CD4-positive, alpha-beta T cell treated with Interleukin-15 for 4 hours (primary cell): ENCODE measurements around the gene ALK.

Source experiments
- DNase-seq: peaks from one replicate; pipeline ENCODE4 v3.0.0-alpha.2; 2020; ENCODE audit warnings: low spot score

The ALK gene

DNA sequence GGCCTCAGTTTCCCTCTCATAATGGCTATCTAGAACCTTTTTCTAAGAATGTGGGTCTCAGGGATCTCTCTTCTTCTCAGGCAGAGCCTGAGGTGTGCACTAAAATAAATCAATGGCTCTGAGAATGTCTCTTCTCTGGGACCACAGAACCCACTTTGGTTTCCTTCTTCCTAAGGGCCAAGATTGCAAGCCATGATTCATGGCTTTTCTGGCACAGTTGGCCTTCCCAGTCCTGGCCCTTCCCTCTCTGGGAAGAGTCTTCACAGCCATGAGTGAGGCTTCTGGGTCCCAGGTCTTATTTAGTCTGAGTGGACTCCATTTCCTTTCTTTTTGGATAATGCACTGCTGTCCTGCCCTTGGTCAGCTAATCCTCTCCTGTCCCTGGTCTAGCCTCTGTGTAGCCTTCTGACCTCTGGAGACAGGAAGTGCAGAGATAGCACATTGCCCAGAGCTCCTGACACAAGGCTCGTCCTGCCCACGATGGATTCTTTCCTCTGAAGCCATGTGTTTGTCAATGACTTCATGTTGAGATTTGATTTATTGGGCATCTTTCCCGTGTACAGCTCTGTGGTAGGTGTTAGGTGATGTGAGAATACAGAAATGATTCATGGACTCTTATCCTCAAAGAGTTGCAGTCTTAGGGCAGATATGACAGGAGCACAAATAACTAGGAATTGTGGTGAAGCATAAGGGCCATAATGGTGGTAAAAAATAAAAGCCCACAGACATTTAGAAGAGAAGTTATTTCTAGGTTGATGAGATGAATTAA is 561.2 kb downstream of the ALK start:
- no peak for DNase-seq

DNA sequence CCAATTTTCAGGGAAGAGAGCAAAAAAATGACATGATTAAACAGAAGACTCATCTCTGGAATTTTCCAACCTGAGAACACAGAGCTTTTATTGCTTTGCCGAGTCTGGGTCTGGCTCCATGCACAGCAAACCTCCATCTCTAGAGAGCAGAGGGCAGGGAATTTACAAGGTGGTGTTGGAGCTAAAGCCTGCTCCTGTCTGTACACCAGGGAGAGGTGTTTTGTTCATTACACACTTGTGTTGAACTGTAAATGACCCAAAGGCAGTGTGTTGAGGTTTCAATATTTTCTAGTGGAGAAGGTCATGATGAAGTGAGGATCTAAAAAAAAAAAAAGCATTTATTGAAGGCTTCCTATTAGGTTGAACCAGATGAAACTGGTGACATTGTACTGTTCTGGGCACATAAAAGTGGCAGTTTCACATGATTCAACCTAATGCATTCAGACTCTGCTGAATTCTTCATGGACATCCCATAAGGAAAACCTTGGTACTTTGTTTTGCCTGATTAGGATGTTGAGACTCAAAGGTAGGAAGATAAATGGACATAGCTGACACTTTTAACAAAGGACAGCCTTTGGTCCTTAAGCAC is 567.9 kb downstream of the ALK start:
- DNase-seq, result no peak

GRCh38 chr2:29351916-29352591 is 569.3 kb downstream of the ALK start:
- no peak for DNase-seq

GRCh38 chr2:29351248-29351647 is 570.1 kb downstream of the ALK start:
- DNase-seq, result no peak

- DNase-seq, result no peak
These were observed 571.9 kb downstream of the ALK start for GRCh38 chr2:29349316-29350030.

- DNase-seq, result no peak
These were observed 573.5 kb downstream of the ALK start for GRCh38 chr2:29347774-29348461.

GRCh38 chr2:29345236-29345635 is 576.1 kb downstream of the ALK start:
- no peak for DNase-seq

DNA sequence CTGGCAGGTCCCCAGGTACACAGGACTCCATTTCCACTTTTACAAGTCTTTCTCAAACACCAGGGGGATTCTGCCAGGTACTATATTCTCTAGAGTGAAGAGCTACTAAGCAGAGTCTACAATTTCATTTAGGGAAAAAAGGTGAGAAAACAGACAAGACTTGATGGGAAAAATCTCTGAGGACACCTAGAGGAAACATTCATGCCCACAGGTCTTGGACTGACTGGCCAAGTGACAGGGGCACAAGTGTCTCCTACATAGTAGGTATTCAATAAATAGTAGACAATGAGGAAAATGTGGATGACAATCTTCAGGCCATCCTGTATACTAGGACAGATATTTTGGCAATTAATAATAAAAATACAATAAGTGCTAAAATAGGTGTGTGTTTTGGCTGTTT is 577.6 kb downstream of the ALK start:
- no peak for DNase-seq

- no peak for DNase-seq
These were observed 584.8 kb downstream of the ALK start for GRCh38 chr2:29336341-29337241.

DNA sequence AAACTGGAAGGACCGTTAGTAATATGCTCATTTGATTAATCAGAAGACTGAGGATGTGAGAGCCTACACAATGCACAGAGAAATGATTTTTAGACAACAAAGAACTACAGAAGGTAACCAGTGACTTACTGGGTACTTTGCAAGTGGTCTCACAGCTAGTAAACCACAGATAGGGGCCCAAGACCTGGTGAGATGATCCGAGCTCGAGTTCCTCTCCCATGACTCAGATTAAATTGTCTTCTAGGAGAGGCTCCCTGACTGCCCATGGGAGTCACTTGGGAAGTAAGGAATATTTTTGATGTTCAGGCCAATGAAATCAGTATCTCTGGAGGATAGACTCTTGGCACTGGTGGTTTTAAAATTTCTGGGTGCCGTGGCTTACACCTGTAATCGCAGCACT is 586.0 kb downstream of the ALK start:
- DNase-seq, result no peak

GRCh38 chr2:29334706-29335105 is 586.7 kb downstream of the ALK start:
- DNase-seq, result no peak

GRCh38 chr2:29332540-29332939 is 588.8 kb downstream of the ALK start:
- no peak for DNase-seq

DNA sequence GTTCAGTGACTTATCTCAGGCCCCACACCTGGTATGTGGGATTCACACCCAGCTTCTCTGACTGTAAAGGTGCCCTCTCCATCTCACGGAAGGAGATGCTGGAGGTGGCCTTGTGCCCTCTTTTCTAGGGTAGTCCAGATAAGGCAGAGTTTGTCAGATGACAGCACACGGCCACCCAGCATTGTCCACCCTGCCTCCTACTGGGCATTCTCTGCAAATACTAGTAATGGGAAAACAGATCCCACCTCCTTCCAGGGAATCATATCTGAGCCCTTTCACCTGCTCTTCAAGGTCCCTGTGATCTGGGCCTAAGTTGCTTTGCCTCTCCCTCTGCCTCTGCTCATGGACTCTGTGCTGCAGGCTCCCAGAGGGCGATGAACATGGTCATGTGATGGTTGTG is 591.5 kb downstream of the ALK start:
- no peak for DNase-seq

DNA sequence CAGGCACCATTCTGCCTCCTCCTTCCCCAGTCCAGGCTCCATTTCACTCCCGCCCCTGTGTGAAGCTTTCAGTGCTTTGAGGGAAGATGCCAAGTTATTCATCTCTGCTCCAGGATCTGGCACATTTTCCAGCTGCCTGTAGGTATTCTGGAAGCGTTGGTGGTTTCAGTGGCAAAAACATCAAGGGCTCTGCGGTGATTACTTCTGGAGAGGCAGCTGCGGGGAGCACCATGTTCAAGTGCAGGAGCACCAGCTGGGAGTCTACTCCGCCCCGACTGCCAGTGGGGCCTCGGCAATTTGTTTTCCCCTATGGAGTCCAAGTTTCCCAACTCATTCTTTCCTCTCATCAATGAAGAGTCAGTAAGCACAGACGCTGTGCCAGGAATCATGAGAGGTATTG is 594.5 kb downstream of the ALK start:
- DNase-seq, result no peak

DNA sequence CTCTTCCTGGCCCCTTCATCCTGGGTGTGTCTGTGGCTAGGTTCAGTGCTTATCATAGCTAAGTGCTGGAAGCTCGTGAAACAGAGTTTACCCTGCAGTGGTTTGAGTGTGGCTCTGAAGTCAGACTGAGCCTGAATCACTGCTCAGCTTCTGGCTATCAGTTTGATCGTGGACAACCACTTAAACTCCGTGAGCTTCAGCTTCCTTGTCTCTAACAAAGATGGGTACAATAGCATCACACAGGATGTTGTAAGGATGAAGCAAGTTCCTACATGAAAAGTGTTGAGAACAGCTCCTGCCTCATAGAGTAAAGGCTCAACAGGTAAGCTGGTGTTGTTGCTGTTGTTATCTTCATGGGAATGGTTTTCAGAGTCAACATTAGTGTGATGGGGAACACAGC is 595.8 kb downstream of the ALK start:
- DNase-seq, result no peak

DNA sequence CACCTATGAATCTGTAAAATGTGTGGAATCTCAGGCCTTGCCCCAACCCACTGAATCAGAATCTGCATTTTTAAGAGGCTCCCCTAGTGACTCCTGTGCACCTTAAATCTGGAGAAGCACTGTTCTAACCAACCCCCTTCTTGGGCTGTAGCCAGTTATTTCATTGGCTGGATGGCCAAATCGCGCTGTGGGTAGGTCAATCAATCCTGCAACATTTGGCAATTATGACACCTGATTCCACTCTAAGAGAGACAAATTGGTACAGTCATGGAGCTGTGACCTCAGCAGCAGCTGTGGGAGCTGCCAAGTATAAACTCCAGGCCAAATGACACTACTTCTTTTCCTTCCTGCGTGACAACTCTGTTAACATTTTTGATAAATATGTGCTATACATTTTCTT is 597.4 kb downstream of the ALK start:
- DNase-seq, result no peak

DNA sequence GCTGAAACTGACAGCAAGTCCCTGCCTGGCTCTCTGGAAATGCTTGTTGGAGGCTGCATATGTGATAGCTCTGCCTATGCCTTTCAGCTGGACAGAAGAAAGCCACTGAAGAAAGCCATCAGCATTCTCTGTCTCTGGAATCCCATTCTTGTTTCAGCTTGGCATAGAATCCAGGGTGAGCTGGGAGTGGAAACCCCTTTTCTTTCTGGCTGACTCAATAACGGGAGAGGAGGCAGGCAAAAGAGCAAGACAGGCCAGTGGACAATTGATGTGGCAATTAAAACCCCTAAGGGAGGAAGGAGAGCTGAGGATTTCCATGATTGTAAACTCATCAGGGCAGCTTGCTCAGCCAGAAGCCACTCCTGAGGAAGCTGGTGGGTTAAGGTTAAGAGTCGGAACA is 598.1 kb downstream of the ALK start:
- DNase-seq, result no peak

GRCh38 chr2:29322011-29322410 is 599.4 kb downstream of the ALK start:
- DNase-seq, result no peak

DNA sequence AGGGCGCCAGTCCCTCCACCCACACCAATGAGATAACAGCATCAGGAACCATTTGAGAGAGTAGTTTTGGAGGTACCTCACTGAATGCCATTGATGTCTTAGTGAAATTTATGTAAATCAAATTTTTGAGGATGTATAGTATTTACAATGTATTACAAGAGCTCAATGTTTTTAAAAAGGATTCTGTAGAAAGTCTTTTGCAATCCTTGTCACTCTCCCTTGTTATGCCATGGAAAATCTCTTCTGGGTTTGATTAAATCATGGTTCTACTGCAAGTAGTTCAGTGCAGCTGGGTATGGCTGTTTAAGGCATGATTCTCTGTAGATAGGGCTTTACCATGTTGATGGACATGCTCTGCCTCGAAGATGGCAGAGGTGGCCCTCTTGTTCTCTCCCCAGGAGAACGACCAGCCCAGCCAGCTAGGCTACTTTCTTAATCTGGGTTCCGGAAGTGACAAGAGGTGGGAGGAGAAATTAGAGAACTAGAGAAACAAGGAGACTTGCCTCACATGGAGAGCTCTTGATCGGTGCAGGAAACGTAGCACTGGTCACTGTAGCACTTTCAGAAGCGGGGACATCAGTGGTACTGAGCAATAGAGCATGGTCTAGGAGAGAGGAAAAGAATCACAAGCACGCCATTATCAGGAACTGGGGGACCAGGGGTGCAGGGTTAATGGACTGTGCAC is 603.4 kb downstream of the ALK start:
- no peak for DNase-seq

DNA sequence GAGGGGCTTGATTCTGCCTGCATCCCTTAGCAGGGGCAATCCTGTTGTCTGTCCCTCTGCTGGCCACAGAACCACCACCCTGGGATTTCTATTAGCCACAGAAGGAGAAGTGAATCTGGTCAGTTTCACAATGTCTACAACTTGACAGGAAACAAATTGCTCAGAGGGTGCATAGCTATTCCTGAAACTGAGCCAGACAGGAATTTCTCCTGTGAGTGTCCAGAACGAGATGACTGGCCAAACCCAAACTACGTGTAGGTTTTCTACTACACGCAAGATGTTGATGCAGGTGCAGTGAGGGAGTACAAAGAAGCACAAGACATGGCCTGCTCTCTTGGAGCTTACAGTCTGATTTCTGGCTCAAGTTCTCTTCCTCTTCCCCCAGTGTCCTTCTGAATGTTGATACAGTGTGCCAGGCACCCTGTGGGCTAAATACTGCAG is 604.3 kb downstream of the ALK start:
- DNase-seq, result no peak
